Activated CD4-positive, alpha-beta T cell treated with anti-CD3 and anti-CD28 coated beads, Interleukin-2, amount 50 U/mL, for 1 hour (primary cell): ENCODE data around the gene VASN.

Source experiments
- DNase-seq: peaks from one replicate; pipeline ENCODE4 v3.0.0-alpha.2; 2020

VASN gene

GRCh38 chr16:4354512-4355409, 16.9 kb upstream of the VASN start:
- no peak for DNase-seq

DNA sequence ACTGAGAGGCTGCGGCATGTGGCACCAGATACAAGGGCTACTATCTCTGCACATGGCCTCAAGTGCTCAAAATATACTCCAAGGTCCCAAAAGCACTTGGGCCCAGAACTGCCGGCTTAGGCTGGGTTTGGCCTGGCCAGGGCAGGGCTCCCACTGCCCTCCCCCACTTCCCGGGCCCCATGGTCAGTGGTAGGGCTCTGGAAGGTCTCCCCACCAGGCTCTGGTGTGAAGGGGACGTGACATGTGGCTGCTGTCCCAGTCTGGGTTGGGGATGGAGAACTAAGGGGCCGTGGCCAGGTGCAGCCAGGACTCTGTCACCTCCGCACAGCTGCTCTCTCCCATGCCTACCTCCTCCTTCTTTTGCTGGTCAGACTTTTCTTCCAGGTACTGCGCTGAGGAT, 14.8 kb upstream of the VASN start:
- DNase-seq, result no peak

DNA sequence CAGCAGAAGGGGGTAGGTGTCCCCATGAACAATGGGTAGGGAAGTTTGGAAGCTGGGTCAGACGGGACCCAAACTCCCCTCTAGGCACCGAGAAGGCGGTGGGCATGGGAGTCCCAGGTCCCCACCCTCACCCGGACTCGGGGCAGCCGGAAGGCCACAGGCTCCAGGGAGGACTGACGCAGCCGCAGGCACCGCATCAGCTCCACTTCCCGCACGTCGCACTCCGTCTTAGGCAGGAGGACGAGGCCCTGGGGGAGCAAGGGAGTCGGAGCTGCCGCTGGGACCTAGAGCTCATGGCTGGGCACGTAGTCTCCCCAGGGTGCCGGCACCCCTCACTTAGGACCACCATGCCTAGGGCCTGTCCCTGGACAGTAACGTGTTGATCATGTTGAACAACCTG, 13.4 kb upstream of the VASN start:
- DNase-seq, result no peak

- peak; percentile 66 for DNase-seq
Measured at GRCh38 chr16:4358831-4359561, 12.7 kb upstream of the VASN start.

GRCh38 chr16:4359914-4360313, 11.7 kb upstream of the VASN start:
- no peak for DNase-seq

- no peak for DNase-seq
Measured at GRCh38 chr16:4360538-4361021, 11.1 kb upstream of the VASN start.

DNA sequence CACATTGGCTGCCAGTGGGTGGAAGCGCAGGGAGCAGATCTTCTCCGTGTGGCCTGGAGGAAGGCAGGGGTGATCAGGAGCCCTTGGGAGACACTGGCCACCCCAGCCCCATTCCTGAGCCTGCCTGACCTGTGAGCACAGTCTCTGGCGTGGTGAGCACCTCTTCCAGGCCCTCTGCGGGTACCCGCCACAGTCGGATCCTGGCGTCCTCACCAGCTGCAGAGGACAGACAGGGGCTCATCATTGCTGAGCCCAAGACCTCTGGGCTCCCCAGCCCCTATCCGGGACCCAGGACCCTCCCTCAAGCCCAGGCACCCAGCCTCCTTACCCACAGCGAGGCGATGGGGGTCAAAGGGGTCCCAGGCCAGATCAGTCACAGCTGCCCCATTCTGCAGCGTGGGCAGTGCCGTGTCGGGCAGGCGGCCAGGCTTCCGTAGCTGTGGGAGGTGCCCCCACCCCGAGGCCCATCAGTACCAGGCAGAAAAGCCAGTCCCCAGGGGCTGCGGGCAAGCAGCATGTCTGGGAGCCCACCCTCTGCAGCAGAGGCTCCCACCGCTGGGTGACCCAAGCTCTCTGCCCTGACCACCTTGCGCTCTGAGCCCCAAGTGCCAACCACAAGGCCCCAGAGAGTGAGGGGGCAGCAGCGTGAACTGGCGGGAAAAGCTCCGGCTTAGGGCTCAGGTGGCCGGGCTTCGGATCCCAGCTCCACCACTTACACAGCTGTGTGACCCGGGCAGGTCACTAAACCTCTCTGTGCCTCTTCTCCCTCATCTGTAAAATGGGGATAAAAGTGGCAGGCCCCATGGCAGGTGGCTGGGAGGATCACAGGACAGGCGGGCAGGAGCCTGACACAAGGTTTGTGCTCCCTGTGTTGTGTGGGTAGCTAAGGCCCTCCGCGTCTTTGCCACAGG, 10.4 kb upstream of the VASN start:
- no peak for DNase-seq

- DNase-seq, result no peak
Measured at GRCh38 chr16:4361944-4362311, 9.7 kb upstream of the VASN start.

DNA sequence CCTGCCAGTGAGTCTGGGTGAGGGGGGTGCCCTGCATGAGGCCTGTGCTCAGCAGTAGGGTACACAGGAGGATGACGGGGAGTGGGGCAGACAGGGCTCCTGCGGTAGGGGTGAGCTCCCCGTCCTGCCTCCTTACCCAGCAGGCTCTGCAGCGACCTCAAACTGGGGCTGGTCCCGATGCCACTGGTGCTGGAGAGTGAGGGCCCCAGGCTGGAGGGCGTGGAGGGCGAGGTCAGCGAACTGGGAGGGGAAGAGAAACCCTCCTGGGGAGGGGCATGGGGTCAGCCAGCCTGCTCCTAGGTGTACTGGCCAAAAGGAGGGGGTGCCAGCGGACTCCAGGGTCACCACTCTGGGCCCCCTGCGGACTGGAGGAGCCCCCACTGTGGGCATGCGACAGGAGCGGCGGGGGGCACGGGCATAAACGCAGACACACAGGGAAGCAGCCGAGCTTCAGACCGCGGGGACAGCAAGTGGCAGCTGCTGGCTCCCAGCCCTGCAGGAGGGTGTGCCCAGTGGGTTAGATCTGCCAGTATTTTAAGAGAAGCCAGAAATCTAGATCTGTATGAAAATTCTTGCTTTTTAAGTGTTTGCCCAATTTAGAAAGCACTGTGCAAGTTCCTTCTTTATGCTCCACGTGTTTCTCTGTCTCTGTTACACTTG, 9.0 kb upstream of the VASN start:
- DNase-seq, result no peak

DNA sequence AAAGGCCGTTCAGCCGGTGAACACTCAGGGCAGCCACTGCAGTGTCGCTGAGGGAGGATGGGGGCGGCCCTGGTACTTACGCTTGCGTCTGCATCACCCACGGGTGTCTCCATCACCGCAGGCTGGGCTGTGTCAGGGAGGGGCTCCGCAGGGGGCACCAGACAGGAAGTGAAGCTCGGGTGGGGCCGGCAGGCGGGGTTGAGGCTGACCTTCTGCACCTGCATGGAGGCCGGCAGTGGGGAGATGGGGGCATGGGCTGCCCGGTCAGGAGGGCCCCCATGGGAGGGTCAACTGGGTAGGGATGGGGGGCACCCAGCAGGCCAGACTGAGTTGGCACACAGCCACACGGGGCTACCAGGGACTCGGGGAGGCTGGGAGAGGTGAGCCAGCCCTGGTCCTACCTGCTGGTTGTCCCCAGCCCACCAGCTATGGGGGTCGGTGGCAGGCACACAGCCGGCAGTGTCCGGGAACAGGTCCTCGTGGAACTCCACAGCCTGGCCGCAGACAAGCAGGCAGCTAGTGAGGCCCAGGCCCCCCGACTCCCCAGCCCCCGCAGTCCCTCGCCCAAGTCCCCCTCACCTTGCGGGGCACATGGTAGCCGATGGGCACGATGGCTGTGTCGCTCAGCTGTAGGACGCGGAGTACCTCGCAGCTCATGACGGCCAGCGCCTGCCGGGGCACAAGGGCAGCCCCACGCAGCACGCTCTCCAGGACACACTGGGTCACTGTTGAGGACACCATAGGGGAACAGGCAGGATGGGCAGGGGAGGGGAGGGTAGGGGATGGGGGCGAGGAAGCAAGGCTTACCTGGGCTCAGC, 7.2 kb upstream of the VASN start:
- no peak for DNase-seq

GRCh38 chr16:4365014-4365406, 6.6 kb upstream of the VASN start:
- DNase-seq, result no peak

GRCh38 chr16:4365615-4366014, 6.0 kb upstream of the VASN start:
- DNase-seq, result no peak

- no peak for DNase-seq
Measured at GRCh38 chr16:4366016-4366415, 5.6 kb upstream of the VASN start.

DNA sequence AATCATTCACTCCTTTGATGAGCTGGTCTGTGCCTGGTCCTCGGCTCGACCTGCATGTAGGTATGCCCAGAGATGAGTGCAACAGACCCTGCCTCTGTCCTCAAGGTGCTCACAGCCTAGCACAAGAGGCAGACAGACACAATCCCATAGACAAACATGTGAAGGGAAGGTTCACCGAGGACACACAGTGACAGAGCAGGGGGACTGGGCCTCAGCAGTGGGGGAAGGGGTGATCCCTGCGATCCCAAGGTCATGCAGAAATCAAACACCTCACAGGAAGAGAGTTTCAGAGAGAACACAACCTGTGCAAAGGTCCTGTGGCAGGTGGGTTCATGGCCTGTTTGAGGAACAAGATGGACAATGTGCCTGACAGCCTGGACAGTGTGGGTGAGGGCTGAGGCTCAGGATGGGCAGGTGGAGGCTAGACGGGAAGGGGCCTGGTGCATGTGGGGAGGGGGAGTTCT, 4.2 kb upstream of the VASN start:
- no peak for DNase-seq

DNA sequence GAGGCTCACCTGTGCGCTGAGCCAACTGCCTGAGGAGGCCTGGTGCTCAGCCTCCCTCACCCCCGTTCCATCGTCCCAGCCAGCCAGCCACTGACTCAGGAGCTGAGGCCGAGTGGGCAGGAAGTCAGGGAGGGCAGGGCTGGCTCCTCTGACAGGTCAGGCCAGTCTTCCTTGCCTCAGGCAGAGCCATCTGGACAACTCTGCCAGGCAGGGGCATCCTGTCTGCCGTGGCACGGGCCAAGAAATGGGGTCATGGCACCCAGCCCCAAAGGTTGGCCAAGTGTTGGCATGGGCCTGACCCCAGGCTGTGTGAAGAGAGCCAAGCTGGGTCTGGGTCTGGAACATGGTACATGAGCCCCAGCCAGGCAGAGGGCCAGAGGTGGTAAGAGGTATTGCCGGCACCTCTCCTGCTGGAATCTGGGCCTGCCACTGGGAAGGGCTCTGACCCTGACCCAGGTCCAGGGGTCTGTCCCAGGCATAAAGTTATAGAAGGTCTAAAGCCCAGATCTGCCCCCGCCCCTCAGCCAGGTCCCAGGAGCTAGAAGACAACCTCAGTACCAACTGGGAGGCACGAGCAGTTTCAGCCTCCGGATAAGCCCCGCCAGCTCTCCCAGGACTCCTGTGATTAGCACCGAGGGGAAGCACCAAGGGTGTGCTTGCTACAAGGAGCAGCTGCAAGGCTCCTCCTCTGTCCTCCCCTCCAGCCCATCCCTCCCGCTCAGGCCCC, 2.5 kb upstream of the VASN start:
- DNase-seq, result no peak

DNA sequence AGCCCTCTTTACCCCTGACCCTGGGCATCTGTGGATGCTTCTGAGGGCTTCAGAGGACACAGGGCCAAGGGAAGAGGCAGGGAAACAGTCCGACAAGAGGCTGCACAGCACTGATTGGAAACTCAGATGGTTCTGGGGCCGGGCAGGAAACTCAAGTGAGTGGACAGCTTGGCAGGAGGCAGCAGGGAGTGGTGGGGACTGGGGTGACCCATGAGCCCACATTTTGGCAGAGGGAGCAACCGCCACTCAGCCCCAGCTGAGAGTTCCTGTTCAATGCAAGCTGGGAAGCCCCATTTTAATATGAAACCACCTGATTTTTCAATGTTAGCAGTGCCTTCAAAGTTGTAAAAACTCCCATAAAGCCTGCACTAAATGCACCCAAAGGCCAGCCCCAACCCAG, 1.5 kb upstream of the VASN start:
- DNase-seq, result no peak

GRCh38 chr16:4370570-4371356, 885 bp upstream of the VASN start:
- DNase-seq, result no peak

GRCh38 chr16:4372001-4372577, 441 bp downstream of the VASN start:
- no peak for DNase-seq

- DNase-seq, result no peak
Measured at GRCh38 chr16:4372578-4373355, 1.1 kb downstream of the VASN start.
